Thyroid gland (tissue), 4 donors: ENCODE data around the gene P2RX2.

ENCODE experiments used
- CTCF ChIP-seq, 6 experiments: fragments of 200-600 bp in 3 of 6; fragments of 450-650 bp in 3 of 6; sonication (generic) in 3 of 6; IDR thresholded peaks; one replicate each; pipeline ENCODE4 v1.5.1; 2016 to 2019; ENCODE audit warnings: antibody characterized with exemption in 6 of 6, mild to moderate bottlenecking in 2 of 6, inconsistent platforms in 1 of 6, moderate library complexity in 1 of 6
- POLR2A ChIP-seq, 2 donors: fragments of 450-650 bp; IDR thresholded peaks; one replicate each; pipeline ENCODE4 v1.6.1; 2017; ENCODE audit warnings: antibody characterized with exemption in 2 of 2, mild to moderate bottlenecking in 2 of 2, moderate library complexity in 1 of 2

- no peak for TF ChIP-seq CTCF (IDR thresholded peaks at IDR 0.05)
- TF ChIP-seq POLR2A (IDR thresholded peaks at IDR 0.05) = no peak
Observed at GRCh38 chr12:132610866-132611602, 7.5 kb upstream of the P2RX2 start.
